Smooth muscle cell (in vitro differentiated cells): ENCODE results near the gene AARS2. TPM values are rescaled to one million over a fixed set of nuclear protein-coding genes. Genes with fewer than 3 reads are reported as not detected.

Experiments
- DNase-seq: peaks from one replicate; lab custom pipeline; 2025; ENCODE audit not compliant: unreplicated experiment; lab: John Stamatoyannopoulos, UW
- H2AFZ ChIP-seq: fragments of 200-600 bp; sonication (generic); 2 replicates; pipeline ENCODE4 v1.6.0; 2016; ENCODE audit warnings: antibody characterized with exemption, low read depth, mild to moderate bottlenecking
- H3F3A ChIP-seq: fragments of 200-600 bp; sonication (generic); 2 replicates; pipeline ENCODE4 v1.6.0; 2017; ENCODE audit warnings: antibody characterized with exemption, low read depth
- H3K27ac ChIP-seq: fragments of 200-600 bp; sonication (generic); 2 replicates; pipeline ENCODE4 v1.5.1; 2016; ENCODE audit warnings: low read depth, mild to moderate bottlenecking
- H3K27me3 ChIP-seq: fragments of 200-600 bp; sonication (generic); 2 replicates; pipeline ENCODE4 v1.6.1; 2016; ENCODE audit warnings: low read depth, mild to moderate bottlenecking
- H3K36me3 ChIP-seq: fragments of 200-600 bp; sonication (generic); 2 replicates; pipeline ENCODE4 v1.5.1; 2016; ENCODE audit warnings: low read depth
- H3K4me1 ChIP-seq: fragments of 200-600 bp; sonication (generic); 2 replicates; pipeline ENCODE4 v1.5.1; 2016; ENCODE audit warnings: low read depth
- H3K4me2 ChIP-seq: fragments of 200-600 bp; sonication (generic); 2 replicates; pipeline ENCODE4 v1.6.0; 2016; ENCODE audit warnings: mild to moderate bottlenecking
- H3K4me3 ChIP-seq: fragments of 200-600 bp; sonication (generic); 2 replicates; pipeline ENCODE4 v1.5.1; 2016; ENCODE audit warnings: mild to moderate bottlenecking
- H3K79me2 ChIP-seq: fragments of 200-600 bp; sonication (generic); 2 replicates; pipeline ENCODE4 v1.6.0; 2016; ENCODE audit warnings: low read depth, mild to moderate bottlenecking
- H3K9ac ChIP-seq: fragments of 200-600 bp; sonication (generic); 2 replicates; pipeline ENCODE4 v1.6.0; 2016; ENCODE audit warnings: low read depth
- H3K9me3 ChIP-seq: fragments of 200-600 bp; sonication (generic); replicated peaks from 2 replicates; pipeline ENCODE4 v1.5.1; 2016; ENCODE audit warnings: low read depth
- H4K20me1 ChIP-seq: fragments of 200-600 bp; sonication (generic); 2 replicates; pipeline ENCODE4 v1.6.0; 2016; ENCODE audit warnings: low read depth
- WGBS: methylation state at CpG from one replicate; pipeline ENCODE4 v1.1.7; 2016; ENCODE audit warnings: low lambda C conversion rate; 5-methylcytosine and 5-hydroxymethylcytosine counted together
- polyA plus RNA-seq: library from polyadenylated mRNA; unstranded; fragments of >200 nt; fragmentation: Nextera tagmentation; extraction: Ambion mirVana; gene quantifications from 2 replicates; pipeline ENCODE4 v1.2.1, GENCODE V29; 2016
- total RNA-seq: library from RNA; depleted of rRNA; stranded (reverse); fragments of >200 nt; gene quantifications from 2 replicates; pipeline ENCODE4 v1.2.3, GENCODE V29; 2014
- TF ChIP-seq, protein P1 (sequence below): fragments of 200-600 bp; sonication (generic); IDR thresholded peaks from 2 replicates; pipeline ENCODE4 v1.5.1; 2017; ENCODE audit warnings: borderline replicate concordance, mild to moderate bottlenecking, antibody characterized with exemption; ENCODE audit not compliant: insufficient read depth, poor library complexity, severe bottlenecking

Gene AARS2
- total and polyA plus RNA-seq, 2 experiments from 2014 or later = 7.5 to 15.1 TPM

GRCh38 chr6:44278315-44278714, 34.8 kb downstream of the AARS2 start:
- no peak overlapping the region for H3K9ac ChIP-seq
- DNase-seq = no peak
- no peak overlapping the region for H3K4me2 ChIP-seq
- WGBS = 66% methylated on average over 3 of the region's 3 CpGs
- no peak overlapping the region for H3K27ac ChIP-seq
- TF ChIP-seq, protein P1, sequence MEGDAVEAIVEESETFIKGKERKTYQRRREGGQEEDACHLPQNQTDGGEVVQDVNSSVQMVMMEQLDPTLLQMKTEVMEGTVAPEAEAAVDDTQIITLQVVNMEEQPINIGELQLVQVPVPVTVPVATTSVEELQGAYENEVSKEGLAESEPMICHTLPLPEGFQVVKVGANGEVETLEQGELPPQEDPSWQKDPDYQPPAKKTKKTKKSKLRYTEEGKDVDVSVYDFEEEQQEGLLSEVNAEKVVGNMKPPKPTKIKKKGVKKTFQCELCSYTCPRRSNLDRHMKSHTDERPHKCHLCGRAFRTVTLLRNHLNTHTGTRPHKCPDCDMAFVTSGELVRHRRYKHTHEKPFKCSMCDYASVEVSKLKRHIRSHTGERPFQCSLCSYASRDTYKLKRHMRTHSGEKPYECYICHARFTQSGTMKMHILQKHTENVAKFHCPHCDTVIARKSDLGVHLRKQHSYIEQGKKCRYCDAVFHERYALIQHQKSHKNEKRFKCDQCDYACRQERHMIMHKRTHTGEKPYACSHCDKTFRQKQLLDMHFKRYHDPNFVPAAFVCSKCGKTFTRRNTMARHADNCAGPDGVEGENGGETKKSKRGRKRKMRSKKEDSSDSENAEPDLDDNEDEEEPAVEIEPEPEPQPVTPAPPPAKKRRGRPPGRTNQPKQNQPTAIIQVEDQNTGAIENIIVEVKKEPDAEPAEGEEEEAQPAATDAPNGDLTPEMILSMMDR = no peak
- no peaks in the 10 kb centered on the region for H3K79me2 ChIP-seq
- H3K36me3 ChIP-seq = no peaks in the 10 kb centered on the region
- no peaks in the 10 kb centered on the region for H3K4me1 ChIP-seq
- H4K20me1 ChIP-seq = no peaks in the 10 kb centered on the region
- H3F3A ChIP-seq = no peaks in the 10 kb centered on the region
- no peak overlapping the region for H2AFZ ChIP-seq
- peaks cover 62% of the 10 kb centered on the region for H3K27me3 ChIP-seq
- H3K4me3 ChIP-seq = no peak overlapping the region
- no peaks in the 10 kb centered on the region for H3K9me3 ChIP-seq

DNA sequence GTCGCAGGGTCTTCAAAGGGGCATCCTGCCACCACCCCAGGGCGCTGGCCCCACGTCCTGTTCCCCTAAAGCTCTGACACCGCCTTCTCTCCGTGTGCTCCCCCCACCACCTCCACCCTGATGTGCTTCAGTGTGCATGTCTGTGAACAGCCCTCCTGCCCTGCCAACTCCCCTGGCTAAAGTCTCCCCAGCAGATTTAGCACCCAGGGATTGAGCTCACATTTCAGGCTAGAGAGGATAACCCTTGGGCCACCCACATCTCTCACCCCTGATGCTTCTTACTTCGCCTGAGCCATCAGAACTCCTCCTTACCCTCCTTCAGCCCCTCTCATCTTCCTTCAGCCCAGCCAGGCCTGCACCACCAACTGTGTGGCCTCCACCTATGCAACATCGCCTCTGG, 35.4 kb downstream of the AARS2 start:
- Histone ChIP-seq H2AFZ (no peak overlapping the region), H3K79me2 (no peaks in the 10 kb centered on the region), H3K9ac (no peak overlapping the region), H3K36me3 (no peaks in the 10 kb centered on the region), H3K27me3 (peaks cover 64% of the 10 kb centered on the region), H3K9me3 (no peaks in the 10 kb centered on the region), H4K20me1 (no peaks in the 10 kb centered on the region), H3K4me2 (no peak overlapping the region), H3K4me1 (no peaks in the 10 kb centered on the region), H3K4me3 (no peak overlapping the region), H3F3A (no peaks in the 10 kb centered on the region), H3K27ac (no peak overlapping the region)
- WGBS = 85% methylated on average over 7 of the region's 7 CpGs
- DNase-seq = no peak
- TF ChIP-seq, protein P1 = no peak

GRCh38 chr6:44276667-44277640, 36.2 kb downstream of the AARS2 start:
- Histone ChIP-seq H3K27ac (no peak overlapping the region), H4K20me1 (no peaks in the 10 kb centered on the region), H3F3A (no peaks in the 10 kb centered on the region), H3K79me2 (no peaks in the 10 kb centered on the region), H3K4me1 (no peaks in the 10 kb centered on the region), H2AFZ (no peak overlapping the region), H3K9ac (no peak overlapping the region), H3K4me3 (no peak overlapping the region), H3K36me3 (no peaks in the 10 kb centered on the region), H3K9me3 (no peaks in the 10 kb centered on the region), H3K4me2 (no peak overlapping the region), H3K27me3 (peaks cover 69% of the 10 kb centered on the region)
- TF ChIP-seq, protein P1 = no peak
- DNase-seq = no peak
- 91% methylated on average over 20 of the region's 23 CpGs for WGBS
